GM12892 (cell line): ENCODE measurements around the gene VAMP8.
A peak's percentile ranks its signal among the peaks of the same experiment; 100 is the strongest.

Experiments
- DNase-seq: peaks from one replicate; pipeline ENCODE4 v3.0.0; 2011; ENCODE audit not compliant: insufficient read length
- FAIRE-seq: peaks from 2 replicates; lab custom pipeline; 2011; peaks lifted over from hg19 to GRCh38; lab: Jason Lieb, UNC
- POLR2A ChIP-seq: IDR thresholded peaks from 2 replicates; pipeline ENCODE4 v1.6.1; 2011; ENCODE audit warnings: low read depth, low read length, control low read depth
- POLR2AphosphoS5 ChIP-seq: IDR thresholded peaks from 2 replicates; pipeline ENCODE4 v1.6.1; 2011; ENCODE audit warnings: low read depth, low read length, control low read depth
- TAF1 ChIP-seq: IDR thresholded peaks from 2 replicates; pipeline ENCODE4 v1.6.1; 2011; ENCODE audit warnings: low read depth, mild to moderate bottlenecking, control low read depth, low read length, borderline replicate concordance

VAMP8 gene

GRCh38 chr2:85561280-85562212 is 15.8 kb upstream of the VAMP8 start, which contains the start of gene GGCX:
Gene GGCX (minus strand): TSS chr2:85561493. CDS start chr2:85561428, 65 bp downstream.
- peak; percentile 96 for FAIRE-seq
- peak; percentile 91 for DNase-seq
- peak; percentile 89 for TF ChIP-seq TAF1
- TF ChIP-seq POLR2AphosphoS5, result peak; percentile 89
- peak; percentile 96 for TF ChIP-seq POLR2A

DNA sequence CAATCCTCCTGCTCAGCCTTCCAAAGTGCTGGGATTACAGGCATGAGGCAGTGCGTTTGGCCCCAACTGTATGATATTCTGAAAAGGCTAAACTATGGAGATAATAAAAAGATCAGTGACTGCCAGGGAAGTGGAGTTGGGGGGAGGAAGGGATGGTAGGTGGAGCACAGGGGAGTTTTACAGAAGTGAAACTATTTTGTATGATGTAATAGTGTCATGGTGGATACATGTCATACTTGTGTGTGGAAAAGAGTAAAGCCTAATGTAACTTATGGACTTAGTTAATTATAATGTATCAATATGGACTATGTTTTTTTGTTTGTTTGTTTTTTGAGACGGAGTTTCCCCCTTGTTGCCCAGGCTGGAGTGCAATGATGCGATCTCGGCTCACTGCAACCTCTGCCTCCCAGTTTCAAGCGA is 13.2 kb upstream of the VAMP8 start:
- no peak for DNase-seq
- no peak for TF ChIP-seq TAF1
- no peak for TF ChIP-seq POLR2AphosphoS5
- no peak for TF ChIP-seq POLR2A
- FAIRE-seq, result no peak

DNA sequence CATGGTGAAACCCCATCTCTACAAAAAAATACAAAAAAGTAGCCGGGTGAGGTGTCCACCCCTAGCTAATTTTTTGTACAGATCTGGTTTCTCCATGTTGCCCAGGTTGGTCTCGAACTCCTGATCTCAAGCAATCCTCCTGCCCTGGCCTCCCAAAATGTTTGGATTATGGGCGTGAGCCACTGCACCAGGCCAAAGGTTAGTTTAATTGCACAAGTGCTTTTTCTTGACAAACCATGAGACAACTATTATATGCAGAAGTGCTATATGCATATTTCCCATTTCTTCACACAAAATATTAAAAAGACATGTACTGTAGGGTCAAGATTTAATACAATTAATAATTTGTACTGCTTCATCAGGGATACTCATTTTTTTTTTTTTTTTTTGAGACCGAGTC is 11.1 kb upstream of the VAMP8 start:
- FAIRE-seq (no peak), DNase-seq (no peak)
- TF ChIP-seq POLR2A (no peak), POLR2AphosphoS5 (no peak), TAF1 (no peak)

- DNase-seq, result no peak
- FAIRE-seq, result no peak
- TF ChIP-seq POLR2A (no peak), POLR2AphosphoS5 (no peak), TAF1 (no peak)
Measured at GRCh38 chr2:85575739-85576138, 1.6 kb upstream of the VAMP8 start.

- DNase-seq (no peak), FAIRE-seq (no peak)
- TF ChIP-seq TAF1, result no peak
- no peak for TF ChIP-seq POLR2A
- no peak for TF ChIP-seq POLR2AphosphoS5
Measured at GRCh38 chr2:85577063-85577385, 362 bp upstream of the VAMP8 start.

DNA sequence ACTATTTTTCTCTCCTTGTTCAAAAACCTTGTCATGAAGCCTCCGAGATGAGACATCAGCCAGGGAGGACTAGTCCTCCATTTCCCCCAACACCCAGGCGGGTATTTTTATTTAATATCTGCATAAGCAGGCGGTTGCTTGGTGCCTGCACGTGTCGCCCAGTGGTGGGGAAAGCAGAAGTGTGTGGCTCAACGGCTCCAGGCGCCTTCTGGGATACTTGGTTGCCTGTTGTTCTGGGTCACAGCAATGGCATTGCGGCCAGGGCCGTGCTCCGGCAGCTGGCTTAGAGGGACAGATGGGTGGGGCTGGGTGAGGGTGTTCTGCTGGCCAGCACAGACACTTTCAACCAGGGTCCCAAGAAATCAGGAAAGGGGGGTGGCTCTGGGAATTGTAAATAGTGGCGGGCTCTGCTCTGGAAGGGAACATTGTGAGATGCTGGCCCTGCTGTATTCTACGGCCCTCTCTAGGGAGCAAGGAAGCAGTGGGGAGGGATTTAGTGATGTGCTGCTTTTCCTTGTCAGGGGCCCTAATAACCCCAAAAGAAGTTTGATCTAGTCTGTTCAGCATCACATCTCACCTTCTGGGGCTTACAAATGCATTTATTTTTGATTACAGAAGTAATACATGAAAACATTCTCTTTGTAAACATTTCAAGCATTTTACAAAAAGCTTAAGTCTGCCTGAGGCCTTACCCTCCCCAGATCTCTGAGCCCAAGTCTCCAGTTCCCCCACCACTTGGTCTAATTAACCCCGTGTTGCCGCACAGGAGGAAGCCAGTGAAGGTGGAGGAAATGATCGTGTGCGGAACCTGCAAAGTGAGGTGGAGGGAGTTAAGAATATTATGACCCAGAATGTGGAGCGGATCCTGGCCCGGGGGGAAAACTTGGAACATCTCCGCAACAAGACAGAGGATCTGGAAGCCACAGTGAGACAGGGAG is 1.1 kb downstream of the VAMP8 start:
- peak; percentile 46 for FAIRE-seq
- TF ChIP-seq TAF1, result 0 out of 2 replicates have a peak, but pooled peaks have one; percentile 27
- TF ChIP-seq POLR2A, result no peak
- TF ChIP-seq POLR2AphosphoS5, result no peak
- no peak for DNase-seq

DNA sequence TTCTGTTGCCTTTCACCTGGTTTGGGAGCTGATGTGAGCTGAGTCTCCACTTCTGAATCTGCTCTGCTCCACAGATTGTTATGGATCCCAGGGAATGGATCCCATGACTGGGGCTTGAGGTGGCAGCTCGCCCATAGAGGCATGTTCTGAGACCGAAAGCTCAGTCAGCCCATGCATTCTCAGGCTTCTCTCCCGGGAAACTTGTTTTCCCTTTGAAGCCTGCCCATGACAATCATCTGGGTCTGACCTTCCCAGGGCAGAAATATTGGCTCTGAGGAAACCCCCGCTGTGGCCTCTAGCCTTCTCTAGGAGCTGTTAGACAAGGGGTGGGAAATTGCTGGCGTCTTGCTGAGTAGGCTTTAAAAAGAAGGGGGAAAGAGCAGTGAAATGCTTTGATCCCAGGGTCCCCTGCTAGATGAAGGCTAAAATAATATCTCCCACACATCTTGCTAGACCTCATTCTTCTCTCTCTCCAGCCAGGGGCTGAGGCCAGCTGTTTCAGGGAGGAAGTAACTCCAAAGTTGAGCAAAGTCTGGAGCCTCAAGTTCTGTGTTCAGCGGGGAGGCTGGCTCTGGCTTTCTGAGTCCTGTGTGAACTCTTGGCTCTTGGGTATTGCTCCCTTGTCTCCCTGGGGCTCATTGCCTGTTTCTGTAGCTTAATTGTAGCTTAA is 2.0 kb downstream of the VAMP8 start:
- FAIRE-seq (no peak), DNase-seq (no peak)
- TF ChIP-seq POLR2AphosphoS5, result no peak
- no peak for TF ChIP-seq TAF1
- no peak for TF ChIP-seq POLR2A

DNA sequence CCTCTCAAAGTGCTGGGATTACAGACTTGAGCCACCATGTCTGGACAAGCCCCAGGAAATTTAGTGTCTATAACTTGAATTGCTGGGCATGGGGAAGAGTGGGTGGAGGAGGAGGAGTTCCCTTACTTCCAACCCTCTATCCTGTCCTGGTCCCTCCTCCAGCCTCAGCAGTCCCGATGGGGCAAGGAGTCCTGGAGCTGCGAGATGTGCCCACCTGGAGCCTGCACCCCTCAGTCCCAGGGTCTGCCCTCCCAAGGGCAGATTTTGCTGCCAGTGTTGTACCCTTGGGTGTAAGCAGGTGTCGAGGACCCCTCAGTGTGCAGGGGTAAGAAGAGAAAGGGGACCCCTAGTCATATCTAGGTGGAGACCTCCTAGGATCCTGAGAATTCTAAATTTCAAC is 2.8 kb downstream of the VAMP8 start:
- FAIRE-seq (no peak), DNase-seq (no peak)
- TF ChIP-seq TAF1, result no peak
- no peak for TF ChIP-seq POLR2AphosphoS5
- TF ChIP-seq POLR2A, result no peak

DNA sequence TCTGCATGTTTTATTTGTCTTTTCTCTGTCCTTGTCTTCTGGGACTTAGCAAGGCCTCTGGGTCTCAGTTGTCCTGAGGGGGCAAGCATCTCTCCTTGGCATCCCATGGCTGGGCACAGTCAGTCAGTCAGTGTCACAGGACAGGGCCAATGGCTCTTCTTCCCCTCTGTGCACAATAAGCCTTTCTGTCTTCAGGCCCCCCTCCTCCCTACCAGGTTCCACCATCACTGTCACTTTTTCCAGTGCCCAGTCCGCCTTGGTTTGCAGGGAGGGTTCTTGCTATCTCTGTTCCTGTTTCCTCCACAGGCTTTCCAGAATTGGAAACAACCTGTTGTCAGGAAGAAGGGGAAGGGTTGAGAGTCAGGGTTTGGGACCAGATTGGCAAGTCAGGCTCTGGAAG is 5.1 kb downstream of the VAMP8 start:
- TF ChIP-seq POLR2AphosphoS5 (no peak), TAF1 (no peak), POLR2A (no peak)
- no peak for DNase-seq
- no peak for FAIRE-seq

GRCh38 chr2:85583667-85584353 is 6.4 kb downstream of the VAMP8 start:
- TF ChIP-seq TAF1 (no peak), POLR2AphosphoS5 (no peak), POLR2A (no peak)
- no peak for FAIRE-seq

More at GRCh38 chr2:85583667-85584353, 6.4 kb downstream of the VAMP8 start:
- no peak for DNase-seq
